Liver (tissue), 9 donors: ENCODE data around the gene TTLL3. TPM values are rescaled to one million over a fixed set of nuclear protein-coding genes. Genes with fewer than 3 reads are reported as not detected.
A peak's percentile ranks its signal among the peaks of the same experiment; 100 is the strongest.

ENCODE experiments used
- DNase-seq: peaks from one replicate; pipeline ENCODE4 v3.0.0-alpha.2; 2017; ENCODE audit warnings: low spot score
- H3K27ac ChIP-seq, 2 donors: one replicate each; pipeline ENCODE4 v1.7.0; 2013; ENCODE audit warnings: inconsistent platforms in 2 of 2, low read length in 2 of 2, control low read depth in 1 of 2, low read depth in 1 of 2, mild to moderate bottlenecking in 1 of 2
- H3K27me3 ChIP-seq, 4 donors: one replicate each; pipeline versions ENCODE4 v1.6.1 to v1.7.0; 2013; ENCODE audit warnings: low read length in 3 of 4, inconsistent platforms in 1 of 4, mild to moderate bottlenecking in 1 of 4, moderate library complexity in 1 of 4; ENCODE audit not compliant: control insufficient read depth in 4 of 4, insufficient read depth in 4 of 4
- H3K36me3 ChIP-seq, 4 donors: one replicate each; pipeline versions ENCODE4 v1.6.1 to v1.7.0; 2013; ENCODE audit warnings: low read length in 3 of 4, mild to moderate bottlenecking in 3 of 4, low read depth in 1 of 4, moderate library complexity in 1 of 4; ENCODE audit not compliant: control insufficient read depth in 4 of 4, insufficient read depth in 3 of 4
- H3K4me1 ChIP-seq, 4 donors: one replicate each; pipeline versions ENCODE4 v1.6.1 to v1.7.0; 2013; ENCODE audit warnings: low read length in 3 of 4, mild to moderate bottlenecking in 3 of 4, moderate library complexity in 1 of 4; ENCODE audit not compliant: control insufficient read depth in 4 of 4, insufficient read depth in 4 of 4
- H3K4me3 ChIP-seq, 3 donors: one replicate each; pipeline versions ENCODE4 v1.6.1 to v1.7.0; 2013; ENCODE audit warnings: low read length in 3 of 3, control low read depth in 1 of 3, low read depth in 1 of 3, mild to moderate bottlenecking in 1 of 3
- H3K9ac ChIP-seq, 2 donors: one replicate each; pipeline ENCODE4 v1.7.0; 2013; ENCODE audit warnings: low read length in 2 of 2, mild to moderate bottlenecking in 2 of 2, moderate library complexity in 2 of 2, control low read depth in 1 of 2, low read depth in 1 of 2
- H3K9me3 ChIP-seq, 4 donors: one replicate each; pipeline versions ENCODE4 v1.6.1 to v1.7.0; 2013; ENCODE audit warnings: low read length in 3 of 4; ENCODE audit not compliant: control insufficient read depth in 4 of 4
- FOXA2 ChIP-seq: IDR thresholded peaks from 2 replicates; pipeline ENCODE4 v1.6.1; 2016; ENCODE audit warnings: antibody characterized with exemption
- GABPA ChIP-seq, 2 donors: IDR thresholded peaks in 1 of 2; conservative IDR thresholded peaks in 1 of 2; 2 replicates each; pipeline ENCODE4 v1.6.1; 2016; ENCODE audit warnings: antibody characterized with exemption in 2 of 2, mild to moderate bottlenecking in 1 of 2, moderate library complexity in 1 of 2
- HNF4A ChIP-seq, 2 donors: conservative IDR thresholded peaks; 2 replicates each; pipeline ENCODE4 v1.6.1; 2016; ENCODE audit warnings: antibody characterized with exemption in 2 of 2, mild to moderate bottlenecking in 2 of 2
- HNF4G ChIP-seq: IDR thresholded peaks from 2 replicates; pipeline ENCODE4 v1.6.1; 2016; ENCODE audit warnings: antibody characterized with exemption
- JUND ChIP-seq, 2 donors: IDR thresholded peaks; 2 replicates each; pipeline ENCODE4 v1.6.1; 2016; ENCODE audit warnings: antibody characterized with exemption in 2 of 2
- NR2F2 ChIP-seq: IDR thresholded peaks from 2 replicates; pipeline ENCODE4 v1.6.1; 2016; ENCODE audit warnings: antibody characterized with exemption
- RXRA ChIP-seq, 2 donors: IDR thresholded peaks; 2 replicates each; pipeline ENCODE4 v1.6.1; 2017 to 2018; ENCODE audit warnings: antibody characterized with exemption in 2 of 2, mild to moderate bottlenecking in 1 of 2
- SP1 ChIP-seq: IDR thresholded peaks from 2 replicates; pipeline ENCODE4 v1.6.1; 2018; ENCODE audit warnings: antibody characterized with exemption, mild to moderate bottlenecking
- TAF1 ChIP-seq: conservative IDR thresholded peaks from 2 replicates; pipeline ENCODE4 v1.6.1; 2016; ENCODE audit warnings: antibody characterized with exemption, mild to moderate bottlenecking
- YY1 ChIP-seq: IDR thresholded peaks from 2 replicates; pipeline ENCODE4 v1.6.1; 2016; ENCODE audit warnings: antibody characterized with exemption, mild to moderate bottlenecking
- WGBS: extraction: QIAGEN DNeasy Blood & Tissue Kit; methylation state at CpG from one replicate; pipeline ENCODE4 v1.1.7; 2013; 5-methylcytosine and 5-hydroxymethylcytosine counted together
- polyA plus RNA-seq, 2 donors: library from polyadenylated mRNA; stranded (reverse) in 1 of 2; unstranded in 1 of 2; fragments of 200-250 nt in 1 of 2; fragments of >200 nt in 1 of 2; fragmentation: Nextera tagmentation in 1 of 2; extraction: Ambion mirVana in 1 of 2; gene quantifications; one replicate each; pipeline versions ENCODE4 v1.2.1 to v1.2.3, GENCODE V29; 2013 to 2015
- total RNA-seq, 2 donors: library from RNA; depleted of rRNA; stranded (reverse); fragments of >200 nt; gene quantifications; one replicate each; pipeline ENCODE4 v1.2.3, GENCODE V29; 2014
- TF ChIP-seq, protein P1 (sequence below): IDR thresholded peaks from 2 replicates; pipeline ENCODE4 v1.6.1; 2016; ENCODE audit warnings: antibody characterized with exemption, mild to moderate bottlenecking
- TF ChIP-seq, protein P2 (sequence below): IDR thresholded peaks from 2 replicates; pipeline ENCODE4 v1.6.1; 2016; ENCODE audit warnings: antibody characterized with exemption
- TF ChIP-seq, protein P3 (sequence below): IDR thresholded peaks from 2 replicates; pipeline ENCODE4 v1.6.1; 2016; ENCODE audit warnings: antibody characterized with exemption
- TF ChIP-seq, protein P4 (sequence below): fragments of 150-350 bp; IDR thresholded peaks from 2 replicates; pipeline ENCODE4 v1.5.1; 2017; ENCODE audit warnings: improper control_type of control experiment, low read depth, low read length; ENCODE audit not compliant: missing input control
- donor health status: healthy.
- donor health status: healthy.
- donor health status: healthy.
- donor health status: healthy.
- donor health status: healthy.

Gene TTLL3
- total and polyA plus RNA-seq, 4 donors = 2.8 to 19.6 (median 6.5) TPM

DNA sequence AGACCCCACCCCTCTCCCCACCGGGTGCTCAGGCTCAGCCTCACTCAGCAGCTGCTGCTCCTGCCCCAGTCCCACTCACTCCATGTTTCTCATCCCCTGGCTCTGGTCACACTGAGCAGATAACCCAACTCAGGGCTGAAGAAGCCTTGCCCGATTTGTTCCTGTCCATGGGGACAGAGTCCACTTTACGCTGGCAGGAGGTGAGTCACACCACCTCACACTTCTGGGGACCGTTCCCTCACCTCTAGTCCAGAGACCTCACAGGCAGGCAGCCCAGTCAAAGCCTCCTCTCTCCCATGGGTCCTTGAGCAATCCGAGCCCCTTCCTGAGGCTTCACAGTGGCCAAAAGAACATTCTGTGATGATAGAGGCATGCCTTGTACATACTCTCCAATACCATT is 68.6 kb downstream of the TTLL3 start:
- no peak overlapping the region for H3K27ac ChIP-seq
- no peak for DNase-seq
- no peak overlapping the region for H3K9ac ChIP-seq
- H3K4me3 ChIP-seq = no peak overlapping the region
- H3K4me1 ChIP-seq = peaks cover 0 to 6% (median 2%) of the 10 kb centered on the region in 4 donors
- TF ChIP-seq JUND (IDR thresholded peaks at IDR 0.05) (peak; percentile 49 to 85), HNF4G (peak; percentile 47), YY1 (no peak), SP1 (peak; percentile 67), GABPA (IDR thresholded peaks at IDR 0.05 in 1 of 2, conservative IDR thresholded peaks at IDR 0.05 in 1 of 2) (no peak), NR2F2 (no peak), RXRA (IDR thresholded peaks at IDR 0.05) (peak; percentile 22 to 66), HNF4A (conservative IDR thresholded peaks at IDR 0.05) (peak; percentile 71 to 84), TAF1 (no peak)
- TF ChIP-seq, protein P1, sequence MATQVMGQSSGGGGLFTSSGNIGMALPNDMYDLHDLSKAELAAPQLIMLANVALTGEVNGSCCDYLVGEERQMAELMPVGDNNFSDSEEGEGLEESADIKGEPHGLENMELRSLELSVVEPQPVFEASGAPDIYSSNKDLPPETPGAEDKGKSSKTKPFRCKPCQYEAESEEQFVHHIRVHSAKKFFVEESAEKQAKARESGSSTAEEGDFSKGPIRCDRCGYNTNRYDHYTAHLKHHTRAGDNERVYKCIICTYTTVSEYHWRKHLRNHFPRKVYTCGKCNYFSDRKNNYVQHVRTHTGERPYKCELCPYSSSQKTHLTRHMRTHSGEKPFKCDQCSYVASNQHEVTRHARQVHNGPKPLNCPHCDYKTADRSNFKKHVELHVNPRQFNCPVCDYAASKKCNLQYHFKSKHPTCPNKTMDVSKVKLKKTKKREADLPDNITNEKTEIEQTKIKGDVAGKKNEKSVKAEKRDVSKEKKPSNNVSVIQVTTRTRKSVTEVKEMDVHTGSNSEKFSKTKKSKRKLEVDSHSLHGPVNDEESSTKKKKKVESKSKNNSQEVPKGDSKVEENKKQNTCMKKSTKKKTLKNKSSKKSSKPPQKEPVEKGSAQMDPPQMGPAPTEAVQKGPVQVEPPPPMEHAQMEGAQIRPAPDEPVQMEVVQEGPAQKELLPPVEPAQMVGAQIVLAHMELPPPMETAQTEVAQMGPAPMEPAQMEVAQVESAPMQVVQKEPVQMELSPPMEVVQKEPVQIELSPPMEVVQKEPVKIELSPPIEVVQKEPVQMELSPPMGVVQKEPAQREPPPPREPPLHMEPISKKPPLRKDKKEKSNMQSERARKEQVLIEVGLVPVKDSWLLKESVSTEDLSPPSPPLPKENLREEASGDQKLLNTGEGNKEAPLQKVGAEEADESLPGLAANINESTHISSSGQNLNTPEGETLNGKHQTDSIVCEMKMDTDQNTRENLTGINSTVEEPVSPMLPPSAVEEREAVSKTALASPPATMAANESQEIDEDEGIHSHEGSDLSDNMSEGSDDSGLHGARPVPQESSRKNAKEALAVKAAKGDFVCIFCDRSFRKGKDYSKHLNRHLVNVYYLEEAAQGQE = peak; percentile 15
- TF ChIP-seq, protein P2, sequence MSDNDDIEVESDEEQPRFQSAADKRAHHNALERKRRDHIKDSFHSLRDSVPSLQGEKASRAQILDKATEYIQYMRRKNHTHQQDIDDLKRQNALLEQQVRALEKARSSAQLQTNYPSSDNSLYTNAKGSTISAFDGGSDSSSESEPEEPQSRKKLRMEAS = no peak
- TF ChIP-seq, protein P3, sequence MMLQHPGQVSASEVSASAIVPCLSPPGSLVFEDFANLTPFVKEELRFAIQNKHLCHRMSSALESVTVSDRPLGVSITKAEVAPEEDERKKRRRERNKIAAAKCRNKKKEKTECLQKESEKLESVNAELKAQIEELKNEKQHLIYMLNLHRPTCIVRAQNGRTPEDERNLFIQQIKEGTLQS = peak; percentile 52
- TF ChIP-seq, protein P4, sequence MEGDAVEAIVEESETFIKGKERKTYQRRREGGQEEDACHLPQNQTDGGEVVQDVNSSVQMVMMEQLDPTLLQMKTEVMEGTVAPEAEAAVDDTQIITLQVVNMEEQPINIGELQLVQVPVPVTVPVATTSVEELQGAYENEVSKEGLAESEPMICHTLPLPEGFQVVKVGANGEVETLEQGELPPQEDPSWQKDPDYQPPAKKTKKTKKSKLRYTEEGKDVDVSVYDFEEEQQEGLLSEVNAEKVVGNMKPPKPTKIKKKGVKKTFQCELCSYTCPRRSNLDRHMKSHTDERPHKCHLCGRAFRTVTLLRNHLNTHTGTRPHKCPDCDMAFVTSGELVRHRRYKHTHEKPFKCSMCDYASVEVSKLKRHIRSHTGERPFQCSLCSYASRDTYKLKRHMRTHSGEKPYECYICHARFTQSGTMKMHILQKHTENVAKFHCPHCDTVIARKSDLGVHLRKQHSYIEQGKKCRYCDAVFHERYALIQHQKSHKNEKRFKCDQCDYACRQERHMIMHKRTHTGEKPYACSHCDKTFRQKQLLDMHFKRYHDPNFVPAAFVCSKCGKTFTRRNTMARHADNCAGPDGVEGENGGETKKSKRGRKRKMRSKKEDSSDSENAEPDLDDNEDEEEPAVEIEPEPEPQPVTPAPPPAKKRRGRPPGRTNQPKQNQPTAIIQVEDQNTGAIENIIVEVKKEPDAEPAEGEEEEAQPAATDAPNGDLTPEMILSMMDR = no peak
- 50% methylated on average over 5 of the region's 5 CpGs for WGBS
- H3K36me3 ChIP-seq = no peaks in the 10 kb centered on the region
- no peaks in the 10 kb centered on the region for H3K27me3 ChIP-seq
- no peaks in the 10 kb centered on the region for H3K9me3 ChIP-seq

DNA sequence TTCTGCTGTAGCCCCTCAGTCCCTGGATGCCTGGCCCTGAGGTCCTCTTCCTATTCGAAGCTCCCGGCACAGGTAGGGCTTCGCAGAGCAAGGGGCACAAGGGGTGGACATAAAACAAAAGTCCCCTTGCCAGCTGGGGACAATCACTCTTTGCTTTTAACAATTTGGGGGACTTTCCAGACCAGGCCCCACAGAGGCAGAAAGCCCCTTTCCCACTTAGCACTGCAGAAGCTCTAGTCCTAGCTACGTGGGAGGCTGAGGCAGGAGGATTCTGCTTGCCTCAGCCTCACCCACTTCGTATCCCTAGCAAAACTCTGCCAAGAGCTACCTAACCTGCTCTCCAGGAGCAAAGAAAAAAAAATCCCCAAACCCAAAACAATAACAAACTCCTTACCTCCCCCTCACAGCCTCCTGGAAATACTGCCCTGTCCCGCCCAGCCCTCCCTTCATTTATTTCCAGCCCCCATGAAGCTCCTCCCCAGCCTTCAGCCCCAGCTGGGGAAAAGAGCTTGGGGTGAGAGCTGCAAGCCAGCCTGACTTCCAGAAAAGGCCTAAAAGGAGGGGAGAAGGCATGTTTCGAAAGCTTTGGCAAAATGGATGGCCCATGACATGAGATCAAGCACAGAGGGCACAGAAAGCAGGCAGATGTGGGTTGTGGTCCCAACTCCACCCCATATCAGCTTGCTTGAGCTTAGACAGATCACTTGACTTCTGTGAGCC is 69.9 kb downstream of the TTLL3 start, which contains the start of gene CIDEC:
TSS of gene CIDEC (minus strand) at position 424 of the 720 bp plus-strand sequence. CDS start 1,767 bp downstream, outside the sequence.
- no peak for DNase-seq
- Histone ChIP-seq H3K27ac (no peak within 1 kb of the TSS), H3K36me3 (no peaks in the 10 kb centered on the region), H3K4me3 (no peak within 1 kb of the TSS), H3K27me3 (no peaks in the 10 kb centered on the region), H3K4me1 (peaks cover 0 to 6% (median 2%) of the 10 kb centered on the region in 4 donors), H3K9me3 (no peaks in the 10 kb centered on the region), H3K9ac (no peak within 1 kb of the TSS)
- TF ChIP-seq FOXA2 = no peak
- no peak for TF ChIP-seq RXRA (IDR thresholded peaks at IDR 0.05)
- TF ChIP-seq, protein P2 = no peak
- TF ChIP-seq, protein P3 = no peak
- WGBS = 94% methylated on average over 7 of the region's 7 CpGs
